GM23338 (cell line): Measurements from ENCODE around the gene PUM1. TPM values are rescaled to one million over a fixed set of nuclear protein-coding genes. Genes with fewer than 3 reads are reported as not detected.

Experiments used
- ATAC-seq: fragments of 200-7000 bp; cut with Tn5 transposase; 3 replicates; pipeline ENCODE4 v1.9.1; 2020
- DNase-seq: peaks from one replicate; pipeline ENCODE4 v3.0.0-alpha.2; 2015; ENCODE audit warnings: low spot score
- H2AFZ ChIP-seq: fragments of 200-600 bp; sonication (generic); 2 replicates; pipeline ENCODE4 v1.8.0; 2016; ENCODE audit warnings: antibody characterized with exemption, mild to moderate bottlenecking, moderate library complexity
- H3F3A ChIP-seq: fragments of 200-600 bp; sonication (generic); replicated peaks from 2 replicates; pipeline ENCODE4 v1.8.0; 2017; ENCODE audit warnings: antibody characterized with exemption, mixed run types, low read depth
- H3K27ac ChIP-seq: fragments of 200-600 bp; sonication (generic); 2 replicates; pipeline ENCODE4 v1.6.1; 2016; ENCODE audit warnings: low read depth
- H3K27me3 ChIP-seq: fragments of 200-600 bp; sonication (generic); 2 replicates; pipeline ENCODE4 v1.8.0; 2016; ENCODE audit warnings: mild to moderate bottlenecking, mixed run types, moderate library complexity; ENCODE audit not compliant: insufficient read depth
- H3K36me3 ChIP-seq: fragments of 200-600 bp; sonication (generic); 2 replicates; pipeline ENCODE4 v1.8.0; 2016; ENCODE audit warnings: mild to moderate bottlenecking; ENCODE audit not compliant: insufficient read depth
- H3K4me1 ChIP-seq: fragments of 200-600 bp; sonication (generic); 2 replicates; pipeline ENCODE4 v1.8.0; 2016; ENCODE audit warnings: mild to moderate bottlenecking, moderate library complexity; ENCODE audit not compliant: insufficient read depth
- H3K4me2 ChIP-seq: fragments of 200-600 bp; sonication (generic); 2 replicates; pipeline ENCODE4 v1.7.1; 2017; ENCODE audit warnings: mixed run types
- H3K4me3 ChIP-seq: fragments of 200-600 bp; sonication (generic); 2 replicates; pipeline ENCODE4 v1.6.1; 2016; ENCODE audit warnings: mixed run types
- H3K79me2 ChIP-seq: fragments of 200-600 bp; sonication (generic); replicated peaks from 2 replicates; pipeline ENCODE4 v1.8.0; 2017; ENCODE audit warnings: mild to moderate bottlenecking; ENCODE audit not compliant: insufficient read depth
- H3K9me2 ChIP-seq: fragments of 200-600 bp; sonication (generic); 2 replicates; pipeline ENCODE4 v1.8.0; 2017; ENCODE audit not compliant: insufficient read depth
- H4K20me1 ChIP-seq: fragments of 200-600 bp; sonication (generic); replicated peaks from 2 replicates; pipeline ENCODE4 v1.8.0; 2017; ENCODE audit warnings: mild to moderate bottlenecking; ENCODE audit not compliant: insufficient read depth
- H3K27ac Mint-ChIP-seq: 2 replicates; pipeline ENCODE4 v1.8.0; 2020; ENCODE audit warnings: inconsistent platforms, mild to moderate bottlenecking, moderate library complexity, mixed read lengths
- H3K27me3 Mint-ChIP-seq: 3 replicates; pipeline ENCODE4 v1.8.0; 2022; ENCODE audit warnings: low read depth, mild to moderate bottlenecking, moderate library complexity, mixed read lengths, inconsistent platforms; ENCODE audit not compliant: insufficient read depth, poor library complexity
- H3K36me3 Mint-ChIP-seq: 3 replicates; pipeline ENCODE4 v1.8.0; 2021; ENCODE audit warnings: low read depth, mild to moderate bottlenecking, inconsistent platforms, moderate library complexity, mixed read lengths
- H3K4me1 Mint-ChIP-seq: 3 replicates; pipeline ENCODE4 v1.8.0; 2020; ENCODE audit warnings: mild to moderate bottlenecking, inconsistent platforms, mixed read lengths
- H3K4me3 Mint-ChIP-seq: 3 replicates; pipeline ENCODE4 v1.8.0; 2021; ENCODE audit warnings: moderate library complexity, mild to moderate bottlenecking, inconsistent platforms, mixed read lengths
- H3K9me3 Mint-ChIP-seq: 3 replicates; pipeline ENCODE4 v1.8.0; 2020; ENCODE audit warnings: moderate library complexity, mild to moderate bottlenecking, inconsistent platforms, mixed read lengths
- CREB1 ChIP-seq: fragments of 250-450 bp; sonication (Bioruptor Pico); IDR thresholded peaks from 2 replicates; pipeline ENCODE4 v1.5.0; 2020; ENCODE audit warnings: low read depth, mild to moderate bottlenecking, moderate library complexity
- EZH2phosphoT487 ChIP-seq: fragments of 200-600 bp; sonication (generic); IDR thresholded peaks from one replicate; pipeline ENCODE4 v1.8.1; 2018; ENCODE audit warnings: antibody characterized with exemption; ENCODE audit not compliant: unreplicated experiment
- JUNB ChIP-seq: IDR thresholded peaks from one replicate; pipeline ENCODE4 v1.6.1; 2016; ENCODE audit warnings: antibody characterized with exemption; ENCODE audit not compliant: unreplicated experiment
- NANOG ChIP-seq: IDR thresholded peaks from 2 replicates; pipeline ENCODE4 v1.6.1; 2016; ENCODE audit warnings: antibody characterized with exemption, borderline replicate concordance
- STAT1 ChIP-seq: IDR thresholded peaks from one replicate; pipeline ENCODE4 v1.6.1; 2016; ENCODE audit warnings: antibody characterized with exemption; ENCODE audit not compliant: unreplicated experiment
- polyA plus RNA-seq: library from polyadenylated mRNA; unstranded; fragments of >200 nt; fragmentation: Nextera tagmentation; extraction: Ambion mirVana; gene quantifications from 2 replicates; pipeline ENCODE4 v1.2.1, GENCODE V29; 2016
- total RNA-seq: library from RNA; depleted of rRNA; stranded (reverse); fragments of >200 nt; shearing (Covaris generic); gene quantifications from 2 replicates; pipeline ENCODE4 v1.2.3, GENCODE V29; 2014
- TF ChIP-seq, protein P1 (sequence below): IDR thresholded peaks from one replicate; pipeline ENCODE4 v1.6.1; 2018; ENCODE audit warnings: antibody characterized with exemption; ENCODE audit not compliant: unreplicated experiment
- TF ChIP-seq, protein P2 (sequence below): IDR thresholded peaks from 2 replicates; pipeline ENCODE4 v1.6.1; 2016; ENCODE audit warnings: antibody characterized with exemption

The PUM1 gene
- total and polyA plus RNA-seq, 2 experiments from 2014 or later: 44.4 to 117 TPM

- TF ChIP-seq, protein P1, sequence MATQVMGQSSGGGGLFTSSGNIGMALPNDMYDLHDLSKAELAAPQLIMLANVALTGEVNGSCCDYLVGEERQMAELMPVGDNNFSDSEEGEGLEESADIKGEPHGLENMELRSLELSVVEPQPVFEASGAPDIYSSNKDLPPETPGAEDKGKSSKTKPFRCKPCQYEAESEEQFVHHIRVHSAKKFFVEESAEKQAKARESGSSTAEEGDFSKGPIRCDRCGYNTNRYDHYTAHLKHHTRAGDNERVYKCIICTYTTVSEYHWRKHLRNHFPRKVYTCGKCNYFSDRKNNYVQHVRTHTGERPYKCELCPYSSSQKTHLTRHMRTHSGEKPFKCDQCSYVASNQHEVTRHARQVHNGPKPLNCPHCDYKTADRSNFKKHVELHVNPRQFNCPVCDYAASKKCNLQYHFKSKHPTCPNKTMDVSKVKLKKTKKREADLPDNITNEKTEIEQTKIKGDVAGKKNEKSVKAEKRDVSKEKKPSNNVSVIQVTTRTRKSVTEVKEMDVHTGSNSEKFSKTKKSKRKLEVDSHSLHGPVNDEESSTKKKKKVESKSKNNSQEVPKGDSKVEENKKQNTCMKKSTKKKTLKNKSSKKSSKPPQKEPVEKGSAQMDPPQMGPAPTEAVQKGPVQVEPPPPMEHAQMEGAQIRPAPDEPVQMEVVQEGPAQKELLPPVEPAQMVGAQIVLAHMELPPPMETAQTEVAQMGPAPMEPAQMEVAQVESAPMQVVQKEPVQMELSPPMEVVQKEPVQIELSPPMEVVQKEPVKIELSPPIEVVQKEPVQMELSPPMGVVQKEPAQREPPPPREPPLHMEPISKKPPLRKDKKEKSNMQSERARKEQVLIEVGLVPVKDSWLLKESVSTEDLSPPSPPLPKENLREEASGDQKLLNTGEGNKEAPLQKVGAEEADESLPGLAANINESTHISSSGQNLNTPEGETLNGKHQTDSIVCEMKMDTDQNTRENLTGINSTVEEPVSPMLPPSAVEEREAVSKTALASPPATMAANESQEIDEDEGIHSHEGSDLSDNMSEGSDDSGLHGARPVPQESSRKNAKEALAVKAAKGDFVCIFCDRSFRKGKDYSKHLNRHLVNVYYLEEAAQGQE: no peak
- no peak for TF ChIP-seq STAT1
- TF ChIP-seq, protein P2, sequence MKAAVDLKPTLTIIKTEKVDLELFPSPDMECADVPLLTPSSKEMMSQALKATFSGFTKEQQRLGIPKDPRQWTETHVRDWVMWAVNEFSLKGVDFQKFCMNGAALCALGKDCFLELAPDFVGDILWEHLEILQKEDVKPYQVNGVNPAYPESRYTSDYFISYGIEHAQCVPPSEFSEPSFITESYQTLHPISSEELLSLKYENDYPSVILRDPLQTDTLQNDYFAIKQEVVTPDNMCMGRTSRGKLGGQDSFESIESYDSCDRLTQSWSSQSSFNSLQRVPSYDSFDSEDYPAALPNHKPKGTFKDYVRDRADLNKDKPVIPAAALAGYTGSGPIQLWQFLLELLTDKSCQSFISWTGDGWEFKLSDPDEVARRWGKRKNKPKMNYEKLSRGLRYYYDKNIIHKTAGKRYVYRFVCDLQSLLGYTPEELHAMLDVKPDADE: no peak
- TF ChIP-seq JUNB: no peak
- no peak for TF ChIP-seq CREB1 (CRISPR knock-in tag)
These were observed 150.6 kb downstream of the PUM1 start (continued) for GRCh38 chr1:30914931-30915330.

DNA sequence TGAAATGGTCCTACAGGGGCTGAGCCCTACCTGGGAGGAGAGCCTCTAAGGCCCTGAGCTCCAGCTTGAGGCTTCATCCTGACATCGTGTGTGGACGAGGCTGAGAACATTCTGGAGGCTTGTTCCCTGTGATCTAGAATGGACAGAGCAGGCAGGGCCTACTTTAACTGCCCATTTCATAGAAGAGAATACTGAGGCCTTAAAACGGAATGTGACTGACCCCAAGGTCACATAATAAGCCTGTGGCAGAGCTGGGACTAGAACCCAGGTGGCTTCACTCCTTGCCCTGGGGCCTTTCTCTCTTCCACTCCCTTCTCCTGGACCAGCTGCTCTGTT lies 151.0 kb downstream of the PUM1 start:
- Histone ChIP-seq H3K4me1 (peaks cover 9% of the 10 kb centered on the region), H3K4me3 (no peak overlapping the region), H3K4me2 (no peak overlapping the region), H2AFZ (no peak overlapping the region), H3K27ac (no peak overlapping the region), H3F3A (peaks cover 4% of the 10 kb centered on the region; the same call in 1 of the 2 replicates), H3K79me2 (no peaks in the 10 kb centered on the region), H3K36me3 (no peaks in the 10 kb centered on the region), H4K20me1 (no peaks in the 10 kb centered on the region), H3K9me2 (no peaks in the 10 kb centered on the region), H3K27me3 (peaks cover 3% of the 10 kb centered on the region; the same call in 1 of the 2 replicates)
- no peaks in the 10 kb centered on the region for H3K36me3 Mint-ChIP-seq
- TF ChIP-seq CREB1 (CRISPR knock-in tag) (no peak), EZH2phosphoT487 (no peak), STAT1 (no peak), JUNB (no peak), NANOG (no peak)
- TF ChIP-seq, protein P1: no peak
- H3K4me1 Mint-ChIP-seq: peaks cover 19% of the 10 kb centered on the region
- ATAC-seq (no peak), DNase-seq (no peak)
- no peaks in the 10 kb centered on the region; the same call in 1 of the 3 replicates for H3K9me3 Mint-ChIP-seq
- H3K27ac Mint-ChIP-seq: no peak overlapping the region
- H3K27me3 Mint-ChIP-seq: peaks cover 13% of the 10 kb centered on the region
- no peak overlapping the region for H3K4me3 Mint-ChIP-seq
